ENCODE measurements around the gene OSBPL2.

Gene OSBPL2

DNA sequence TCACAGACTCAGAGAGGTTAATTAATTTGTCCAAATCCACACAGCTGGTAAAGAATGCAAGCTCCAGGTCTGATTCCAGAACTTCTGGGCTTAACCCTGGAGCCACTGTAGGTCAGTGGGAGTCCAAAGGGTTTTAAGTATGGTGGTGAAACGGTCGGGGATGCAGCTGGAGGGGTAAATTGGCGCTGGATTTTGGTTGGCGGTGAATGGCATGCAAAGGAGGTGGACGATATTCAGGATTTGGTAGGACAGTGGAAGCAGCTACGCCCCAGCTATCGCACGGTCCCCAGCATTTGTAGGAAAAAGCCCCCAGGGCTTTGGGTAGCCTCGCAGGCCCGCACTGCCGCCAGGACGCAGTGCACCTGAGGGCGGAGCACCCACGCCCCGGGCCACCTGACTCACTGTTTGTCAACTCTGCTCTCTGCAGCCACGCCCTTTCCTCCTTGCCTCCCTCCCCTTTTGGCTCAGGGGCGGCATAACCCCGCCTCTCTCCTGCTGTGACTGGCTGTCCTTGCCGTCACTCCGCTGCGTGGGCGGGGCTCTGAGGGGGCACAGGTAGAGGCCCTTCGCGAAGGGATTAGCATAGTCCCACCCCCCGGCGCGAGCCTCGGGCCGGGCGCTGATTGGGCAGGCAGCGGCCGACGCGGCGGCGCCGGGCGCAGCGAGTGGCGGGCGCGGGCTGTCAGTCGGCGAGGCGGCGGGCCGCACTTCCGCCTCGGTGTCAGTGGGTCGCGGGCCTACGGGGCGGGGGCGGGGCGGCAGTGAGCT, at the start of gene OSBPL2:
Gene OSBPL2 (plus strand): TSS at position 721 of the 768 bp plus-strand sequence. CDS start 17,664 bp downstream, outside the sequence.
- DNase-seq, result peak; percentile 100

DNA sequence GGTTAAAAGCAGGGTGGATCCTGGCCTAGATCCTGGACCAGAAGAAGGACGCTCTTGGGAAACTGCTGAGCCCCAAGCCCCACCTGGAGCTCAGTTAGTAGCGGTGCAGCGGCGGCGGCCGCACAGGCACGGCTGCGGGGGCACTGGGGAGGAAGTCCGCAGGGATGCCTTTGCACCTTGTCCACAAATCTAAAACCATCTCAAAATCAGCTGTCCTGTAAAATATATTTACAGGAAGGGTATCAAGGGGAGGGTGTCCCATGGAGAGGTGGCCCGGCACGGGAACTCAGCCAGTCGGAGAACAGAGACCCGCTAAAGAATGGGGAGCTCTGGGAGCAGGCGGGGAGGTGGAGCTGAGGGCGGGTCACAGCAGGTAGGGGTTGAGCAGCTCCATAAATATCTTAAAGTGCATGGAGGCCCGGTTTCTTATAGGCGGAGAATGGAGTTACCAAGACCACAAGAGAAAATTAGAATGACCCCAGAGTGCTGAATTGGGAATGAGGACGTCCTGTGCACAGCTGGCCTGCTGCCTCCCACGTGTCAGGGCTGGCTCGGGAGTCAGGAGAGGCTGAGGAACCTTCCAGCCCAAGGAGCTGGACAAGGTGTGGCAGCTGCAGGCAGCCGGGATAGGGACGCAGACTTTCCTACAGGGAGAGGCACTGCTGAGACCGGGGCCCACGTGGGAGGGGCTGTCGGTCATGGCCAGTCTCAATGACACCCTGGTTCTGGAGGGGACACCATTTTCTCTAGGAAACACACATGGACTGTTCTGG, 47.5 kb upstream of the OSBPL2 start:
- no peak for DNase-seq

DNA sequence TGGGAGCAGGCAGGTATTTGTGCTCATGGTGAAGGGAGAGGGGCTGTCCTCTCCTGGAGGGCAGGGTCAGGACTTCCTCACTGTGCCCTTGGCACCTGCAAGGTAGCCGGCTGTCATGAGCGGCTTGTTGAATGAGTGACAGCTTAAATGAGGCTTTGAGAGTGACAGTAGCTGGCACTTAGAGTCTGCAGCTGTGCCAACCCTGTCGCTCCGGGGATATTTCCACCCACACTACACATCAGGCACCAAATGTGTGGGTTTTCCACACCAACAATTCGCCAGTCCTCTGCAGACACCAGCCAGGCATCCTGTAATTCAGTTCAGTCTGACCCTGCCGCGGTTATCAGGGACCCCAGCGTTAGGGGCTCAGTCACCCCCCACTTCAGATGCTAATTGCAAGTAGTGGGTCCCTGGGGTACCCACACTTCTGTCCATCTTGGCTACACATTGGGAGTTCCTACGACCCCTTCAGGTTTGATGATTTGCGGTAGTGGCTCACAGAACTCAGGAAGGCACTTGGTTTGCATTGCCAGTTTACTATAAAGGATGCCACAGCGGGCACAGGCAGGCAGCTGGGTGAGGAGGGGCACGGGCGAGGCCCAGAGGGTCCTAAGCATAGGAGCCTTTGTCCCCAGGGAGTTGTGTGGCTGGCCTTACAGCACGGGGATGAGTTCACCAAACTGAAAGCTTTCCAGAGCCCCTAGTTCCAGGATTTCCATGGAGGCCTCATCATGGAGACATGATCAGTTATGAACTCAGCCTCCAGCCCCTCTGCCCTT, 46.4 kb upstream of the OSBPL2 start:
- no peak for DNase-seq

DNA sequence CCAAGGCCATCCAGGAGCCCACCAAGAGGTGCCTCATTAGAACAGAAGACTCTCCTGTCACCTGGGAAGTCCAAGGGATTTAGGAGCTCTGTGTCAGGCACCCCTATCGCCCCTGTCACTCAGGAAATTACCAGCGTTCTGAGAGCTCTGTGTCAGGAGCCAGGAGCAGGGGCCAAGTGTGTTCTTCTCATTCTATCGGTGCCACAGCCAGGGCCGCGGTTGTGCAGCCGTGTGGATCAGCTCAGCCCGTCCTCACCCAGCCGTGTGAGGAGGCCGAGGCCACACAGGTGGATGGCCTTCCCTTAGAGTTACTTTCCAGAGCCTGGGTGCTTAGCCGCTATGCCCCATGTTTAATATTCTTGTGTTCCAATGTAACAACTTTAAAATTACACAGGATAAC, 45.7 kb upstream of the OSBPL2 start:
- DNase-seq, result no peak

DNA sequence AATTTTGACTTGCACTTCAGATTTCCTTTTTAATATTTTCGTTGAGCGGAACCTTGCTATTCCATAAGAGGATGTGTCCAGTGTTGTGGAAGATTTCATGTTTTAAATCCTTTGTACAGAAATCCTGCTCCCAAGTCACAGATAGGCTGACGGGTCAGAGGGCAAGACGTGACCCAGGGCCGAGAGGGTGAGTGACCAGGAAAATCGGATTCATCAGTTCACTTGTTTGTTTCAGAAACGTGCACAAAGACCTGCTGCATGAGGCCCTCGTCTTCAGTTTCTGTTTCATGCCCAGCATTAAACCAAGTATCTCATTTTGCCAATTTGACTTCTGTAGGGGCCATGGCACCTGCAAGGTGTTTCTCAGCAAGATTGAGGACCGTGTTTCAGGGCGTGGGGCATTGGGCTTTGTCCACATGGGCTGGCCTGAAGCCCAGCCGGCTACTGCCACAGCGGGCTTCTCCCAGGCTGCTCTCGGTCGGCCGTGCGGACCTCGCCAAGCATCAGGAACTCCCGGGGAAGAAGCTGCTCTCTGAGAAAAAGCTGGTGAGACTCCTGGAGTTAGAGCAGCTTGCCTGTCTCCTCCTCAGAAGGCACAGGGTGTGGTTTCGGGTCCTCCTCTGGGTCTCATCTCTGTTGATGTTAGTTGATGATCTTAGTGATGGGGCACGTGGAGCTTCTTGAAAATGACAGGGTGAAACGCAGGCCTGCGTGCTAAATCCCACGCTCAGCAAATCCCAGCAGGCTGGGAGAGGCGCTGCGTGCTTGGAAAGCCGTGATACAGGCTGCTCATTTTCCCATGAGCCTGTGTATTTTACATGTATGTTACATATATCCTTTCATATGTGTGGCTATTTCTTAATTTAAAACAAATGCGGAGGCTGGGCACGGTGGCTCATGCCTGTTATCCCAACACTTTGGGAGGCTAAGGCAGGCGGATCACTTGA, 45.0 kb upstream of the OSBPL2 start:
- no peak for DNase-seq

DNA sequence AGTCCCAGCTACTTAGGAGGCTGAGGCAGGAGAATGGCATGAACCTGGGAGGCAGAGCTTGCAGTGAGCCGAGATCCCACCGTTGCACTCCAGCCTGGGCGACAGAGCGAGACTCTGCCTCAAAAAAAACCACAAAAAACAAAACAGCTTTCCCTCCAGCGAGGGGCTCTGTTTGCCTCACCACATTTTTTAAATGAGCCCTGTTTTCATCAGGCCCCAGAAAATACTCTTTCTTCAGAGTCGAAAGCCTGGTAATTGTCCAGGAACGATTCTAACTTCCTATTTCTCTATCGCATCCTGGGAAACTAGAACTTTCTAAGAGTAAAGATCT, 43.3 kb upstream of the OSBPL2 start:
- no peak for DNase-seq

DNA sequence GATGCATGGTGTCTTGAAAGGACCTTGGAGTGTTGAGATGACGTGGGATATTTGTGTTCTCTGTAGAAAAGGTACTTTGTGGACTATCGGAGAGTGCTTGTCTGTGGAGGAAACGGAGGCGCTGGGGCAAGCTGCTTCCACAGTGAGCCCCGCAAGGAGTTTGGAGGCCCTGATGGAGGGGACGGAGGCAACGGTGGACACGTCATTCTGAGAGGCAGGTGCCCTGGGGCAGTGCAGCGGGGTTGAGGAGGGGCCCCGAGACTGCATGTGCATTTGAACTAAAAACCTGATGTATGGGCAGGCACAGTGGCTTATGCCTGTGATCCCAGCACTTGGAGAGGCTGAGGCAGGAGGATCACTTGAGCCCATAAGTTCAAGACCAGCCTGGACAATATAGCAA, 42.6 kb upstream of the OSBPL2 start:
- DNase-seq, result no peak

DNA sequence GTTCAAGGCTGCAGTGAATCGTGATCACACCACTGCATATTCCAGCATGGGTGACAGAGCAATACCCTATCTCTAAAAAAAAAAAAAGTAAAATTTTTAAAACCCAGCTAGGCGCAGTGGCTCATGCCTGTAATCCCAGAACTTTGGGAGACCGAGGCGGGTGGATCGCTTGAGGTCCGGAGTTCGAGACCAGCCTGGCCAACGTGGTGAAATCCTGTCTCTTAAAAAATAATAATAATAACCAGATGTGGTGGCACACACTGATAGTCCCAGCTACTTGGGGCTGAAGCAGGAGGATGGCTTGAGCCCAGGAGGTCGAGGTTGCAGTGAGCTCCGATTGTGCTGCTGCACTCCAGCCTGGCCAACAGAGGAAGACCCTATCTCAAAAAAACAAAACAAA, 42.0 kb upstream of the OSBPL2 start:
- no peak for DNase-seq

DNA sequence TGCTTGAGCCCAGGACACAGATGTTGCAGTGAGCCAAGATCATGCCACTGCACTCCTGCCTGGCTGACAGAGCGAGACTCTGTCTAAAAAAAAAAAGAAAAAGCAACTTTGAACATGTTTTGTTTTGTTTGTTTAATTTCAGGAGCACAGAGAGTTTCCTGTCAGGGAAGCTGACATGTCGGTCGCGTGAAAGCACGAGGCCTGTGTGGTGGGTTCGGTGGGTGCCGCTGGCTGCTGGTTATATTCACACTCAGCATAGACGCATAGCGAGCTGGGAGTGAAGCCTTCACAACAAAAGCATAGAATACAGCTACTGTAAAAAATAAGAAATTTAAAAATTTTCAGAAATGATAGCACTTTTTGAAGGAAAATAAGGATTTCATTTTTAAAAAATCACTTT, 41.0 kb upstream of the OSBPL2 start:
- DNase-seq, result no peak

DNA sequence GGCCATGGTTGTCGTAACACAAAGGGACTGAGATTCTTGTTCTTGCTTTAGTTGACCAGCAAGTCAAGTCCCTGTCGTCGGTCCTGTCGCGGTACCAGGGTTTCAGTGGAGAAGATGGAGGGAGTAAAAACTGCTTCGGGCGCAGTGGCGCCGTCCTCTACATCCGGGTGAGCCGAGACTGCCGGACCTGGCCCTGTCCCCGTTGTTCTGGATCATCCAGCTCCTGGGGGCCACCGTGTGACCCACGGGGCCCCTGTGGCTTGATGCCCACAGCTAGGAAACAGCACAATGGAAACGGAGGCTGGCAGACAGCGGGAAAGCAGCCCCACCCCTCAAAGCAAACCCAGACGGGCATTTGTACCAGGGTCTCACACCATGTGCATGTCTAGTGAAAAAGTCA, 40.5 kb upstream of the OSBPL2 start:
- no peak for DNase-seq

DNA sequence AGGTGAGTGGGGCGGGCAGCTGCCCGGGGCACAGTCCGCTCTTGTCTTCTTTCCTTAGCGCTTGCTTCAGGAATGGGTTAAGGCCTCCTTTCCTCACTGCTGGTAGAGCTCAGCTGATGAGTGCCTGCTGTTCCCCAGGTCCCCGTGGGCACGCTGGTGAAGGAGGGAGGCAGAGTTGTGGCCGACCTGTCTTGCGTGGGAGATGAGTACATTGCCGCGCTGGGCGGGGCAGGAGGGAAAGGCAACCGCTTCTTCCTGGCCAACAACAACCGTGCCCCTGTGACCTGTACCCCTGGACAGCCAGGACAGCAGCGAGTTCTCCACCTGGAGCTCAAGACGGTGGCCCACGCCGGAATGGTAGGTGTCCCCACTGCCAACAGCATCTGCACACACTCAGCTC, 39.8 kb upstream of the OSBPL2 start:
- DNase-seq, result no peak

DNA sequence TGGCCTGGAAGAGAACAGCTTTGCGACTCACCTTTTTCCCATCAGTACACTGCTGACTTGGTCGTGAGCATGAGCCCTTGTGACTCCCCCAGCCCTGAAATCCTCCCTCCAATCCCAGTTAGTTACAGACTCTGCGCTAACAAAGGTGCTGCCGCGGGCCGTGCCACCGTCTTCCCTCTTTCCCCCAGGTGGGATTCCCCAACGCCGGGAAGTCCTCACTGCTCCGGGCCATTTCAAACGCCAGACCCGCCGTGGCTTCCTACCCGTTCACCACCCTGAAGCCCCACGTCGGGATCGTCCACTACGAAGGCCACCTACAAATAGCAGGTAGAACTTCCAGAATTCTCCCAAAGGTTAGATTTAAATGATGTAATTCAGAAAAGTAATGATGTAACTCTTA, 39.4 kb upstream of the OSBPL2 start:
- no peak for DNase-seq

DNA sequence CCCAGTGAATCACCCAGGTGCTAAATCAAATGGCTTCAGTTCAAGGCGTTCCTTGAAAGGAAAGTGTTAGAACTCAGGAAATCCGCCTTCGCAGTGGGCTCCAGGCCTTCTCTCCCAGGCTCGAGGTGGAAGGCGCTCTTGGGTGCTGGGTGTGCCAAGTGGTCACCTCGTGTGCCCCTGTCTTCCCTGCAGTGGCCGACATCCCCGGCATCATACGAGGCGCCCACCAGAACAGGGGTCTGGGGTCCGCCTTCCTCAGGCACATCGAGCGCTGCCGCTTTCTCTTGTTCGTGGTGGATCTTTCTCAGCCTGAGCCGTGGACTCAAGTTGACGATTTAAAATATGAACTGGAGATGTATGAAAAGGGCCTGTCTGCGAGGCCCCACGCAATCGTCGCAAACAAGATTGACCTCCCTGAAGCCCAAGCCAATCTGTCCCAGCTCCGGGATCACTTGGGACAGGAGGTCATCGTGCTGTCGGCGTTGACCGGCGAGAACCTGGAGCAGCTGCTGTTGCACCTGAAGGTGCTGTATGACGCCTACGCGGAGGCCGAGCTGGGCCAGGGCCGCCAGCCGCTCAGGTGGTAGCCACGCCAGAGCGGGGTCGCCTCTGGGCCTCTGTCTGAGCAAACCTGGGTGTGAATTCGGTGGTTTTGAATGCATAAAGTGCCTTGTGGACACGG, 37.7 kb upstream of the OSBPL2 start:
- DNase-seq, result no peak

DNA sequence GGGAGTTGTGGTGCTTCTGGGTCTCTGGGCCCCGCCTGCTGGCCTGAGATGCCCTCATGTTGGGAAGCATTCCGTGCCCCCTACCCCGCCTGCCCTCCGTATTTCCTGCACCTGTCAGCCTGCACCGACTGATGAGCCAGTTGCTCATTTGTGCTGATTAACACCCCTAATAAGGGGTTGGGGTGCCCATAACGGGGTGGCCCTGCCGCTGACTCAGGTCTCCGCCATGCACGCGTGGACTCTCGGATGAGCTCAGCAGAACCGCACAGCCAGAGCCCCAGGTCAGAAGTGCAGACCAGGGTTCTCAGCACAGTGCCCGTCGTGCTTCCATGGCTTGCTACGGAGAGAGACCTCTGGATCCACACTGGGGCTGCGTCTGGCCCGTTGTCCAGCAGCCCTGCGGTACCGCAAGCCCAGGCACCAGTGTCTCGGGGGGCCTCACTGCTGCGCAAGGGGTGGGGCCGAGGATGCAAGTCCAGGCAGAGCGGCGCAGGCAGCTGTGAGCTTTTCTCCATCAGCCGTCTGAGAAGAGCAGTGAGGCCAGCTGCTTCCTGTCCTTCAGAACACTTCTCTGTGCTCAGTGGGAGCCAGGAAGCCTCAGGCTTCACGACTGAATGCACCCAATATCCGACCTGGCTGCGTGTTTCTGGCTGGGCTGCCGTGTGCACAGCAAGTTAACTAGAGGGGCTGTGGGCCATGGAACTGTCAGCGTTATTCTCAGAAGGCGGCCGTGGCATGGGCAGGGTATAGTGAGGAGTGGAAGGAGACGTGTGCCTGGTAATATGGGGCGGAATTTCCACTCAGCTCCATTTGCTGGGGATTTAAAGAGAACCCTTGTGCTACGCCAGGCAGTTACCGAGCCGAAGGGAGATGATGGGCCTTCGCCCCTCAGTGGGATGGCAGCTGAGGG, 36.9 kb upstream of the OSBPL2 start:
- no peak for DNase-seq

DNA sequence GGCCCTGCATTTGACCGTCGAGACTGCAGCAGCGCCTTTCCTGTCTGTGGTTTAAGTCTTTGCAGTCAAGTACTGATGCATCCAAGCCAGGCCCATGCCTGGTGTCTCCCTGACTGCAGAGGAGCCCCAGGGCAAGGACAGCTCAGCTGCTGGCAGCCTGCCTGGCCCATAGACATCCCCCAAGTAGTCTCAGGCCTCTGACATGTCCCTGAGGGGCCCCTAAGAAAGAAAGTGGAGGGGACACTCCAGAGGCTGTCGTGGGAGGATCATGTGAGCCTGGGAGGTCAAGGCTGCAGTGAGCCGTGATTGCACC, 36.3 kb upstream of the OSBPL2 start:
- no peak for DNase-seq

DNA sequence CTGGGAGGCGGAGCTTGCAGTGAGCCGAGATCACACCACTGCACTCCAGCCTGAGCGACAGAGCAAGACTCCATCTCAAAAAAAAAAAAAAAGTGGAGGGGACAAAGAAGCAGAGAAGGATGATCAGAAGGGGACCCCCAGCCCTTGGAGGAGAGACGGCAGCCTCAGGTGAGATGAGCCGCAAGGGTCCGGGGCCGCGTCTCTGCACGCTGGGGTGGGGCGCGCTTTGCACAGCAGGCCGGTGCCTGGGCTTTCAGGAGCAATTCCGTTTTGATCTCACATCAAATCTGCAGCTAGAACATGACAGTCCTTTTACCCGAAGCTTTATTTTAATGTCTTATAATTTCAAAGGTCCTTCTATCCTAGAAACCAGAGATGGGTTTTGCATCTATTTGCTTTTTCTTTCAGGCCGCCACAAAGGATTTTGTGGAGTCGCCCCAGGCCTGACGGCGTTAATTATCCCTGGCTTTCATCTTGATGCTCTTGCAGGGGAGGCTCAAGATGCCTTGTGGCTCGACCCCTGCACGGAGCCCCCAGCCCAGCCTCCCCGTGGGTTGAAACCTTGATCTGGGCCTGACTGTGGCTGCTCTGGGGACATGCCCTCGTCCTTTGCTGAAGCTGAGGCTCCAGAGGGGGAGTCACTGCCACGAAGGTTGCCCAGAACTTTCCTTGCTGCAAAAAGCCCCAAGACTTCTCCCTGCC, 35.5 kb upstream of the OSBPL2 start:
- no peak for DNase-seq

DNA sequence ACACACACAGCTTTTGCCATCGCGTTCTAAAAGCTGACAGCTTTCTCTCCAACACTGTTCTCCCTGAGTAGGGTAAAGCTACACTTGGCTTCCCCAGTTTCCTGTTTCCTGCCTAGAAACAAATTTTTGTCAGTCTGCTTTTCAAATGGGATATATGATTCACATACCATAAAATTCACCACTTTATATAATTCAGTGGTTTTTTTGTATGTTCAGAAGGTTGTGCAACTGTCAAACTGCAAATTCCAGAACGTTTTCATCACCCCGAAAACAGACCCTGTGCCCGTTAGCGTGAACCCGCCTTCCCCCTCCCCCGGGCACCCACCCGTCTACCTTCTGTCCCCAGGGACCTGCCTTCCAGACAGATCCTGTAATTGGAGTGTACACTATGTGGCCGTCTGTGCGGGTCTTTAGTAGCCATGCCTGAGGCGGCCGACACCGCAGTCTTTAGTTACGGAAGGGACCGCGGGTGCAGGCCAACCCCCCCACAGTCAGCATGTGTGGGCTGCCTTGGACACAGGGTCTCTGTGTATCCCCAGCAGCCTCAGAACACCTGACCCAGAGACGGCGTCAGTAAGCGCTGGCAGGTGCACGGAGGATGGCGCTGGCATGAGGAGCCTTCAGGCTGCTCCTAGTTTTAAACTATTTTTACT, 34.8 kb upstream of the OSBPL2 start:
- no peak for DNase-seq

DNA sequence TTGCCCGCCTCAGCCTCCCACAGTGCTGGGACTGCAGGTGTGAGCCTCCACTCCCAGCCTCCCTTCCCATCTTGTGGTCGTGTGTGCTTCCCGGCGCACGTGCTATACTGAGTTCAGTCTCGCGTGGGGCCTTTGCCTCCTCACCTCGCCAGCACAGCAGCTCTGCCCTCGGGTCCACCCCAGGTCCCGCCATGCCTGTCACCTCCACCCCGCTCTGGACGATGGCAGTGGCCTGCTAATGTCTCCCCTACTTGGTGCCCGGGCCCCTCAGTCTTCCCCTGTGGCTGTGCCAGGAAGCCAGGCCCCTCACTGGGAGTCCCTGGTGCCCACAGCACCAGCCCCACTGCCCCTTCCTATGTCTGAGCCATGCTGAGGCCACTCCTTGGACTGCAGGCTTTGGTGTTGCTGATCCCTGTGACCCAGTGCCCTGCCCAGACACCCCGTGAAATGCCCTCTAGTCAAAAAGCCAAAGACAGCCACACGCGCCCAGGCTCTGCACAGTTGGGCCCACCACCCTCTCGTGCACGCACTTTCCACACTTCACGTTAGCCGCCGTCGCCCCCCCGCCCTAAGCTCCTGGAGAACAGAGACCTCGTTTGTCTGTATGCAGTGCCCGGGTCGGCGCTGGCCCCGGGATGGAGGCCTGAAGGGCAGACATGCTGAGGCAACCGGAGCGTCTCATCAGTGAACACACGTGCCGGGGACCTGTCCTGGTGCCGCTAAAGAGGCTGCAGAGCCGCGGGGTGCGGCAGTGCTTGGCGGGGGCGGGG, 32.5 kb upstream of the OSBPL2 start:
- no peak for DNase-seq

DNA sequence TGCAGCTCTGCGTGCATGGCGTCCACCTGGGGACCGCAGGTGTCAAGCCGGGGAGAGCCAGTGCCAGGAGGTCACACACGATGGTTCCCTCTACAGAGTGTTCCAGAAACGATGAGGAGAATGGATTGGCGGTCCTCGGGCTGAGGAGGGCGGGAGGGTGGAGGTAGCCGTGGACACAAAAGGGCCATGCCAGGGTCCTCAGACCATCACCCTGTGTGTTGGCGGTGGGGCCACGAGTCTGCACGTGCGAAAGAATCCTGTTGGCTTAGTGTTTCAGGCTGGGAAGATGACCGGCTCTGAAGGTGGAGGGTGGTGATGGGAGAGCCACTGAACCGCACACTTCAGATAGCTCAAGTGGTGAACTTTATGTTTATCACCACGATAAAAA, 31.9 kb upstream of the OSBPL2 start:
- DNase-seq, result no peak
